ENCODE results near the gene PPM1F.

Gene PPM1F

GRCh38 chr22:21972806-21973205 is 20.2 kb upstream of the PPM1F start:
- no peak overlapping the region for H3K9ac ChIP-seq (ENCODE audit: low read depth, low read length)

GRCh38 chr22:21972293-21972779 is 19.7 kb upstream of the PPM1F start:
- Histone ChIP-seq H3K36me3 (ENCODE audit: control insufficient read depth, insufficient read depth, low read length) (peaks cover 60% of the 10 kb centered on the region), H3K4me1 (ENCODE audit: control insufficient read depth, insufficient read depth, low read length) (no peaks in the 10 kb centered on the region), H3K9me3 (ENCODE audit: control insufficient read depth, insufficient read depth, low read length) (no peaks in the 10 kb centered on the region), H3K27me3 (ENCODE audit: control insufficient read depth, insufficient read depth, low read length) (no peaks in the 10 kb centered on the region), H3K4me3 (ENCODE audit: low read depth, low read length) (no peak overlapping the region), H3K9ac (ENCODE audit: low read depth, low read length) (no peak overlapping the region)

More at GRCh38 chr22:21972806-21973205, 20.2 kb upstream of the PPM1F start:
- H3K36me3 ChIP-seq (ENCODE audit: control insufficient read depth, insufficient read depth, low read length) = peaks cover 56% of the 10 kb centered on the region
- no peaks in the 10 kb centered on the region for H3K27me3 ChIP-seq (ENCODE audit: control insufficient read depth, insufficient read depth, low read length)
- H3K9me3 ChIP-seq (ENCODE audit: control insufficient read depth, insufficient read depth, low read length) = no peaks in the 10 kb centered on the region
- H3K4me3 ChIP-seq (ENCODE audit: low read depth, low read length) = no peak overlapping the region
- H3K4me1 ChIP-seq (ENCODE audit: control insufficient read depth, insufficient read depth, low read length) = no peaks in the 10 kb centered on the region

GRCh38 chr22:21971858-21972275 is 19.2 kb upstream of the PPM1F start:
- H3K9me3 ChIP-seq (ENCODE audit: control insufficient read depth, insufficient read depth, low read length) = no peaks in the 10 kb centered on the region
- H3K4me3 ChIP-seq (ENCODE audit: low read depth, low read length) = no peak overlapping the region
- no peaks in the 10 kb centered on the region for H3K27me3 ChIP-seq (ENCODE audit: control insufficient read depth, insufficient read depth, low read length)
- peaks cover 65% of the 10 kb centered on the region for H3K36me3 ChIP-seq (ENCODE audit: control insufficient read depth, insufficient read depth, low read length)
- H3K9ac ChIP-seq (ENCODE audit: low read depth, low read length) = no peak overlapping the region
- no peaks in the 10 kb centered on the region for H3K4me1 ChIP-seq (ENCODE audit: control insufficient read depth, insufficient read depth, low read length)

GRCh38 chr22:21970800-21971617 is 18.4 kb upstream of the PPM1F start:
- Histone ChIP-seq H3K4me3 (ENCODE audit: low read depth, low read length) (no peak overlapping the region), H3K36me3 (ENCODE audit: control insufficient read depth, insufficient read depth, low read length) (peaks cover 69% of the 10 kb centered on the region)

GRCh38 chr22:21970037-21970799 is 17.6 kb upstream of the PPM1F start:
- Histone ChIP-seq H3K9ac (ENCODE audit: low read depth, low read length) (no peak overlapping the region), H3K36me3 (ENCODE audit: control insufficient read depth, insufficient read depth, low read length) (peaks cover 74% of the 10 kb centered on the region), H3K4me1 (ENCODE audit: control insufficient read depth, insufficient read depth, low read length) (no peaks in the 10 kb centered on the region), H3K27me3 (ENCODE audit: control insufficient read depth, insufficient read depth, low read length) (no peaks in the 10 kb centered on the region), H3K9me3 (ENCODE audit: control insufficient read depth, insufficient read depth, low read length) (no peaks in the 10 kb centered on the region), H3K4me3 (ENCODE audit: low read depth, low read length) (no peak overlapping the region)

More at GRCh38 chr22:21970800-21971617, 18.4 kb upstream of the PPM1F start:
- Histone ChIP-seq H3K9me3 (ENCODE audit: control insufficient read depth, insufficient read depth, low read length) (no peaks in the 10 kb centered on the region), H3K4me1 (ENCODE audit: control insufficient read depth, insufficient read depth, low read length) (no peaks in the 10 kb centered on the region), H3K27me3 (ENCODE audit: control insufficient read depth, insufficient read depth, low read length) (no peaks in the 10 kb centered on the region), H3K9ac (ENCODE audit: low read depth, low read length) (no peak overlapping the region)

- no peaks in the 10 kb centered on the region for H3K4me1 ChIP-seq (ENCODE audit: control insufficient read depth, insufficient read depth, low read length)
- H3K36me3 ChIP-seq (ENCODE audit: control insufficient read depth, insufficient read depth, low read length) = peaks cover 75% of the 10 kb centered on the region
These were observed 15.9 kb upstream of the PPM1F start for GRCh38 chr22:21968452-21969129.

GRCh38 chr22:21967693-21968271 is 15.1 kb upstream of the PPM1F start:
- H3K9ac ChIP-seq (ENCODE audit: low read depth, low read length) = no peak overlapping the region
- no peaks in the 10 kb centered on the region for H3K27me3 ChIP-seq (ENCODE audit: control insufficient read depth, insufficient read depth, low read length)

More at GRCh38 chr22:21968452-21969129, 15.9 kb upstream of the PPM1F start:
- Histone ChIP-seq H3K9ac (ENCODE audit: low read depth, low read length) (no peak overlapping the region), H3K4me3 (ENCODE audit: low read depth, low read length) (no peak overlapping the region), H3K9me3 (ENCODE audit: control insufficient read depth, insufficient read depth, low read length) (no peaks in the 10 kb centered on the region), H3K27me3 (ENCODE audit: control insufficient read depth, insufficient read depth, low read length) (no peaks in the 10 kb centered on the region)

GRCh38 chr22:21966643-21967516 is 14.2 kb upstream of the PPM1F start:
- no peaks in the 10 kb centered on the region for H3K27me3 ChIP-seq (ENCODE audit: control insufficient read depth, insufficient read depth, low read length)
- H3K4me3 ChIP-seq (ENCODE audit: low read depth, low read length) = no peak overlapping the region
- H3K9me3 ChIP-seq (ENCODE audit: control insufficient read depth, insufficient read depth, low read length) = no peaks in the 10 kb centered on the region

More at GRCh38 chr22:21967693-21968271, 15.1 kb upstream of the PPM1F start:
- Histone ChIP-seq H3K4me3 (ENCODE audit: low read depth, low read length) (no peak overlapping the region), H3K9me3 (ENCODE audit: control insufficient read depth, insufficient read depth, low read length) (no peaks in the 10 kb centered on the region), H3K4me1 (ENCODE audit: control insufficient read depth, insufficient read depth, low read length) (no peaks in the 10 kb centered on the region), H3K36me3 (ENCODE audit: control insufficient read depth, insufficient read depth, low read length) (peaks cover 73% of the 10 kb centered on the region)

GRCh38 chr22:21965762-21966288 is 13.2 kb upstream of the PPM1F start:
- Histone ChIP-seq H3K4me3 (ENCODE audit: low read depth, low read length) (no peak overlapping the region), H3K27me3 (ENCODE audit: control insufficient read depth, insufficient read depth, low read length) (no peaks in the 10 kb centered on the region), H3K9ac (ENCODE audit: low read depth, low read length) (no peak overlapping the region), H3K4me1 (ENCODE audit: control insufficient read depth, insufficient read depth, low read length) (no peaks in the 10 kb centered on the region), H3K36me3 (ENCODE audit: control insufficient read depth, insufficient read depth, low read length) (peaks cover 82% of the 10 kb centered on the region), H3K9me3 (ENCODE audit: control insufficient read depth, insufficient read depth, low read length) (no peaks in the 10 kb centered on the region)

More at GRCh38 chr22:21966643-21967516, 14.2 kb upstream of the PPM1F start:
- H3K4me1 ChIP-seq (ENCODE audit: control insufficient read depth, insufficient read depth, low read length) = no peaks in the 10 kb centered on the region
- peaks cover 82% of the 10 kb centered on the region for H3K36me3 ChIP-seq (ENCODE audit: control insufficient read depth, insufficient read depth, low read length)
- H3K9ac ChIP-seq (ENCODE audit: low read depth, low read length) = no peak overlapping the region

GRCh38 chr22:21964918-21965484 is 12.4 kb upstream of the PPM1F start:
- Histone ChIP-seq H3K9me3 (ENCODE audit: control insufficient read depth, insufficient read depth, low read length) (no peaks in the 10 kb centered on the region), H3K4me3 (ENCODE audit: low read depth, low read length) (no peak overlapping the region), H3K27me3 (ENCODE audit: control insufficient read depth, insufficient read depth, low read length) (no peaks in the 10 kb centered on the region), H3K4me1 (ENCODE audit: control insufficient read depth, insufficient read depth, low read length) (no peaks in the 10 kb centered on the region), H3K36me3 (ENCODE audit: control insufficient read depth, insufficient read depth, low read length) (peaks cover 75% of the 10 kb centered on the region), H3K9ac (ENCODE audit: low read depth, low read length) (no peak overlapping the region)
